GM21381 (cell line): ENCODE results near the gene JAG2.
A peak's percentile ranks its signal among the peaks of the same experiment; 100 is the strongest.

Source experiments
- ATAC-seq: cut with Tn5 transposase; IDR thresholded peaks from one replicate; pipeline ENCODE4 v1.9.1; 2021; ENCODE audit warnings: mild to moderate bottlenecking, moderate library complexity; ENCODE audit not compliant: unreplicated experiment

The JAG2 gene

GRCh38 chr14:105185001-105185400, 16.4 kb upstream of the JAG2 start:
- ATAC-seq: no peak

GRCh38 chr14:105184461-105184860, 15.9 kb upstream of the JAG2 start:
- ATAC-seq: no peak

- no peak for ATAC-seq
These were observed 13.9 kb upstream of the JAG2 start for GRCh38 chr14:105182296-105183020.

- no peak for ATAC-seq
These were observed 13.1 kb upstream of the JAG2 start for GRCh38 chr14:105181549-105182295.

- ATAC-seq: peak; percentile 76
These were observed 12.3 kb upstream of the JAG2 start, which contains the start of gene NUDT14 for GRCh38 chr14:105180592-105181548. Gene NUDT14 (minus strand): TSS chr14:105181312. CDS start chr14:105181209, 103 bp downstream.

GRCh38 chr14:105179191-105179590, 10.6 kb upstream of the JAG2 start:
- no peak for ATAC-seq

GRCh38 chr14:105178868-105179140, 10.2 kb upstream of the JAG2 start:
- ATAC-seq: no peak

- no peak for ATAC-seq
These were observed 9.7 kb upstream of the JAG2 start for GRCh38 chr14:105178069-105178867.

- ATAC-seq: no peak
These were observed 8.5 kb upstream of the JAG2 start for GRCh38 chr14:105177082-105177481.

GRCh38 chr14:105176513-105176912, 7.9 kb upstream of the JAG2 start:
- ATAC-seq: no peak

GRCh38 chr14:105173901-105174894, 5.6 kb upstream of the JAG2 start:
- ATAC-seq: no peak

GRCh38 chr14:105173145-105173544, 4.6 kb upstream of the JAG2 start:
- no peak for ATAC-seq

GRCh38 chr14:105172476-105172875, 3.9 kb upstream of the JAG2 start:
- no peak for ATAC-seq

- ATAC-seq: no peak
These were observed 2.6 kb upstream of the JAG2 start for GRCh38 chr14:105171004-105171673.

GRCh38 chr14:105169776-105170655, 1.4 kb upstream of the JAG2 start:
- no peak for ATAC-seq

- ATAC-seq: no peak
These were observed 467 bp upstream of the JAG2 start for GRCh38 chr14:105168979-105169507.

GRCh38 chr14:105168093-105168420, 519 bp downstream of the JAG2 start:
- no peak for ATAC-seq
